Epithelial cell of esophagus (primary cell): ENCODE results near the gene STK24.

Experiments used
- DNase-seq: peaks from one replicate; pipeline ENCODE4 v3.0.0; 2010; ENCODE audit warnings: low read depth
- H3K4me3 ChIP-seq: 2 replicates; pipeline ENCODE4 v1.5.1; 2011; ENCODE audit warnings: mild to moderate bottlenecking, low read length, control low read depth
- TF ChIP-seq, protein P1 (sequence below): IDR thresholded peaks from 2 replicates; pipeline ENCODE4 v1.5.1; 2011; ENCODE audit warnings: low read depth, mild to moderate bottlenecking, low read length, control low read depth, inconsistent platforms; ENCODE audit not compliant: insufficient read depth; ENCODE audit errors: missing control alignments

The STK24 gene

DNA sequence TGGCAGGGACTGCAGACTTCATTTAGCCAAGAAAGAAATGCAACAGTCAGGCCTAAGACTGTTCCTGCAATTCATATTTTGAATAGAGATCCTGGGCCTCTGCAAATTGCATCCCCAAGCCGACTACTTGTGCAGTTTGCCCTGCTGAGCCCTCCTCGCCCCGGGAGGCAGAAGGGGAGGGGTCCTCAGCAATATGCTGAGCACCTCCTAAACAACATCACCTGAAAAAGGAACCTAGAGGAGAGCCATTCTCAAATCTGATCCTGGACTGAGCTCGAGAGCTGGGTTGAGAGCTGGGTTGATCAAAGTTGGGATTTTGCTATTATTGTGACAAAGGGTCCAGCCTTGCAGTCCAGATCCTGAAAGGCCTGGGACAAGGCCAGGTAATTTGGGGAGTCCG is 129.8 kb downstream of the STK24 start:
- DNase-seq, result no peak
- TF ChIP-seq, protein P1, sequence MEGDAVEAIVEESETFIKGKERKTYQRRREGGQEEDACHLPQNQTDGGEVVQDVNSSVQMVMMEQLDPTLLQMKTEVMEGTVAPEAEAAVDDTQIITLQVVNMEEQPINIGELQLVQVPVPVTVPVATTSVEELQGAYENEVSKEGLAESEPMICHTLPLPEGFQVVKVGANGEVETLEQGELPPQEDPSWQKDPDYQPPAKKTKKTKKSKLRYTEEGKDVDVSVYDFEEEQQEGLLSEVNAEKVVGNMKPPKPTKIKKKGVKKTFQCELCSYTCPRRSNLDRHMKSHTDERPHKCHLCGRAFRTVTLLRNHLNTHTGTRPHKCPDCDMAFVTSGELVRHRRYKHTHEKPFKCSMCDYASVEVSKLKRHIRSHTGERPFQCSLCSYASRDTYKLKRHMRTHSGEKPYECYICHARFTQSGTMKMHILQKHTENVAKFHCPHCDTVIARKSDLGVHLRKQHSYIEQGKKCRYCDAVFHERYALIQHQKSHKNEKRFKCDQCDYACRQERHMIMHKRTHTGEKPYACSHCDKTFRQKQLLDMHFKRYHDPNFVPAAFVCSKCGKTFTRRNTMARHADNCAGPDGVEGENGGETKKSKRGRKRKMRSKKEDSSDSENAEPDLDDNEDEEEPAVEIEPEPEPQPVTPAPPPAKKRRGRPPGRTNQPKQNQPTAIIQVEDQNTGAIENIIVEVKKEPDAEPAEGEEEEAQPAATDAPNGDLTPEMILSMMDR, result no peak
- no peak overlapping the region for H3K4me3 ChIP-seq

DNA sequence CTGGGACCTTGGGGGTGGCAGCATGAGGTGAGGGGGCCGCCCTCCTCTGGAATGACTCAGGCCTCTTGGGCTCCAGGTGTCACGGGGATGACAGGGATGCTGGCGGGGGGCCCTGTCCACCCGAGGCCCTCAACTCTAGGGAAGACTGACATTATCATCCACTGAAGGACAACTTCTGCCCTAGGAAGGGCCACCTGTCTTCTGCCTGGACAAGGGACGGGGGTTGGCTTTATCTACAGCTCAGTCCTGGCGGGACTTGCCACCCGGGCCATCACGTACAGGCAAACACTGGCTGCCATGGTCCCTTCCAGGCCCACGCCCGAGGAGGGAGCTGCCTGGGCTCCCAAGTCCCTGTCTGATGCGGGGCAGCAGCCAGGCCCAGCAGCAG is 130.7 kb downstream of the STK24 start:
- TF ChIP-seq, protein P1, result no peak
- no peak for DNase-seq
- no peak overlapping the region for H3K4me3 ChIP-seq

DNA sequence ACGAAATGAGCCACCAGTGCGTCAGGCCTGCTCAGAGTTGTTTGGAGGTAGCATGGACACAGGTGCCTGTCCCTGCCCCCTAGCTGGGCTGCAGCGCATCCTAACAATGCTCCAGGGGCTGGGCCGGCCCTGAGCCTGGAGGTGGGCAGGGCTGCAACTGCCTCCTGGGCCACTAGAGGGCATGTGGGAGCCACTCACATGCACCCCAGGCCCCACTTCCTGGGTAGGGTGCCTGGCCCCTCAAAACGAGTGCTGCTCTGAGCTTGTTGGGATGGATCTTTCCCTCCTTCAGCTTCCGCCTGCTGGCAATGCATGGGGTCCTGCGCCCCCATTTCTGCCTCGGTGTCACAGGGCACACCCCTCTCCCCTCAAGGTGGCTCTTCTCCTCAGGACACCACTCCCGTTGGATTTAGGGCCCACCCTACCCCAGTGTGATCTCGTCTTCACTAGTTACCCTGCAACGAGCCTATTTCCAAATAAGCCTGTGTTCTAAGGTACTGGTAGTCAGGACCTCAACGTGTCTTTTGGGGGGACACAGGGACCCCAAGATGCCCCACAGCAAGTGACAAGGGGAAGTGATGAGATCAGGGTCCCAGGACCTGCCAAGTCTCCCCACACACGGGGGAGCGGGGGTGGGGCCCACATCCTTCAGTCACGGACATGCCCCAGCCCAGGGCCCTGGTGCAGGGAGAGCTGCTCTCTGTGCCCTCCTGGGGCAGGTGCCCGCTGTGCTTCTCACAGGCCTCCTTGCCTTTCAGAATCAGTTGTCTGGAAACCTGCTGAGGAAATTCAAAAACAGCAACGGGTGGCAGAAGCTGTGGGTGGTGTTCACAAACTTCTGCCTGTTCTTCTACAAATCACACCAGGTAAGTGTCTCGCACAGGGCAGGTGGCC is 131.3 kb downstream of the STK24 start:
- peak; percentile 66 for DNase-seq
- no peak overlapping the region for H3K4me3 ChIP-seq
- TF ChIP-seq, protein P1, result peak; percentile 90

DNA sequence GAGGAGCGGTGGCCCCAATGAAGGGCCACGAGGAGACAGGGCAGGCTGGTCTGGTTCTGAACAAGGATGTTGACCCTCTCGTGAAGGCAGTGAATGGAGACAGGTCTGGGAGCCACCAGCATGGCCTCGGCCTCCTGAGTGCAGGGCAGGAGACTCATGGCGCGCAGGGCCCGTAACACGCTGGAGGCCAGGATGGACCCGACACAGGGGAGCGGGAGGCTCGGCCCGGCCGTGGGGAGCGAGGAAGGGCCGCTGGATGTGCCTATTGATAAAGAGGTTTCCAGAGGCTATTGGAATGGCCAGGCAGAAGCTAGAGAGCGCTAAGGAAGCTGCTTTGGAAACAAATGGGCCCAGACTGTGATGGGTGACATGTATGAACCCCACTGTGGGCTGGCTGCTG is 132.5 kb downstream of the STK24 start:
- DNase-seq, result no peak
- TF ChIP-seq, protein P1, result no peak
- H3K4me3 ChIP-seq, result no peak overlapping the region

DNA sequence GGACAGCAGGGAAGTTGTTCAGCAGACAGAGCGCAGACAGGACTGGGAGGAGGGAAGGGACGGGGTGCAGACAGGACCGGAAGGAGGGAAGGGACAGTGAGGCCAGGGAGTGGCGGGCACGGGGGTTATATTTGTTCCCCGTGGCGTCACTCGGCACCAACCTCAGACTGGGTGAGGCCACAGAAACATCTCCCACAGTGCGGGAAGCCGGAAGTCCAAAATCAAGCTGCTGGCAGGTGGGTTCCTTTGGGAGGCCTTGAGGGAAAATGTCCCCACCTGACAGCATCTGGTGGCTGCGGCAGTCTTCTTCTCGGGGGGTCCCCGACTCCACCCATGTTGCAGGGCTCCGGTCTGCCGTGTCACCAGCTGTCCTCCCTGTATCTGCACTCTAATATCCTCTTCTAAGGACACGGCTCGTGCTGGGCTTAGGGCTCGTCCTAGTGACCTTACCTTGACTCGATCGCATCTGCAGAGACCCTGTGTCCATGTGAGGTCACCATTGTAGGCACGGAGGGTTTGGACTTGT is 133.0 kb downstream of the STK24 start:
- DNase-seq, result no peak
- TF ChIP-seq, protein P1, result no peak
- no peak overlapping the region for H3K4me3 ChIP-seq

DNA sequence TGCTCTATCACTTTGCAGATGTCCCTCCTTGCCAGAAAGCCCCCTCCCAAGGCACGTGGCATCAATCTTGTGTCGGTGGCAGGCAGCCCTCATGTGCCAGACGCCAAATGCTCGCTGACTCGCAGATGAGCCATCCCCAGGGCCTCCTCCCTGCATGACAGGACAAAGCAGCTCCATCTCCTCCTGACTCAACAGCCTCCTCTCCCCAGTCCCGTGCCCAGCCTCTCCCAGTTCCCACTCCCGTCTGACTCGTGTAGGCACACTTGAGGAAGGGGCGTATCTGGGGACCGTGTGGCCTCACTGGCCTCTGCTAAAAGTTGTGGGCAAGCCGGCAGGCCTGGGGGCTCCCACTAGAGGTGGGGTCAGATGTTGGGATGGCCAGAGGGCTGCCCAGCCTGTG is 133.6 kb downstream of the STK24 start:
- peak; percentile 94 for DNase-seq
- no peak overlapping the region for H3K4me3 ChIP-seq
- TF ChIP-seq, protein P1, result no peak
